Ascending aorta (tissue), 2 donors: ENCODE results near the gene ZNF627. TPM values are rescaled to one million over a fixed set of nuclear protein-coding genes. Genes with fewer than 3 reads are reported as not detected.

Experiments
- DNase-seq, 2 donors: peaks; one replicate each; pipeline ENCODE4 v3.0.0-alpha.2; 2019; ENCODE audit warnings: low spot score in 2 of 2
- H3K27ac ChIP-seq, 2 donors: fragments of 200-600 bp; sonication (generic); one replicate each; pipeline ENCODE4 v1.5.1; 2016 to 2017; ENCODE audit warnings: mild to moderate bottlenecking in 1 of 2
- H3K27me3 ChIP-seq: fragments of 200-600 bp; sonication (generic); one replicate; pipeline ENCODE4 v1.5.1; 2017
- H3K36me3 ChIP-seq, 2 donors: fragments of 200-600 bp; sonication (generic); one replicate each; pipeline ENCODE4 v1.5.1; 2016
- H3K4me1 ChIP-seq, 2 donors: fragments of 200-600 bp; sonication (generic); one replicate each; pipeline ENCODE4 v1.5.1; 2016 to 2017; ENCODE audit warnings: mild to moderate bottlenecking in 1 of 2
- H3K4me3 ChIP-seq, 2 donors: fragments of 200-600 bp; sonication (generic); one replicate each; pipeline ENCODE4 v1.5.1; 2016 to 2017; ENCODE audit warnings: mild to moderate bottlenecking in 1 of 2
- H3K9me3 ChIP-seq, 2 donors: fragments of 200-600 bp; sonication (generic); one replicate each; pipeline ENCODE4 v1.5.1; 2016
- CTCF ChIP-seq, 3 experiments: fragments of 200-600 bp in 2 of 3; fragments of 450-650 bp in 1 of 3; sonication (generic) in 2 of 3; IDR thresholded peaks; one replicate each; pipeline ENCODE4 v1.5.1; 2016 to 2019; ENCODE audit warnings: antibody characterized with exemption in 3 of 3, mild to moderate bottlenecking in 1 of 3, moderate library complexity in 1 of 3
- intact Hi-C: fragments of 100-400 bp; cut with DNase I; formaldehyde crosslinking; loops from one replicate; pipeline ENCODE4 v1.15.1; 2023
- total RNA-seq: library from RNA; depleted of rRNA; stranded (reverse); fragments of >200 nt; gene quantifications from one replicate; pipeline ENCODE4 v1.1.0, GENCODE V29; 2016

The ZNF627 gene
- total RNA-seq, 1 donor from 2014 or later = 7.6 TPM

- Histone ChIP-seq H3K4me3 (no peak overlapping the region), H3K4me1 (peaks cover 0 to 9% of the 10 kb centered on the region in 2 donors), H3K27me3 (no peaks in the 10 kb centered on the region), H3K9me3 (no peaks in the 10 kb centered on the region), H3K27ac (no peak overlapping the region), H3K36me3 (peaks cover 43 to 54% of the 10 kb centered on the region in 2 donors)
- intact Hi-C loops = no loop called here
- TF ChIP-seq CTCF (IDR thresholded peaks at IDR 0.05) = no peak
- no peak for DNase-seq
Observed at GRCh38 chr19:11552666-11553372, 44.5 kb upstream of the ZNF627 start.

- Histone ChIP-seq H3K36me3 (peaks cover 32 to 40% of the 10 kb centered on the region in 2 donors), H3K27ac (no peak overlapping the region), H3K4me3 (no peak overlapping the region), H3K4me1 (peaks cover 7 to 14% of the 10 kb centered on the region in 2 donors), H3K27me3 (no peaks in the 10 kb centered on the region), H3K9me3 (no peaks in the 10 kb centered on the region)
- no peak for TF ChIP-seq CTCF (IDR thresholded peaks at IDR 0.05)
- intact Hi-C loops = no loop called here
- no peak for DNase-seq
Observed at GRCh38 chr19:11554160-11554559, 43.1 kb upstream of the ZNF627 start.

DNA sequence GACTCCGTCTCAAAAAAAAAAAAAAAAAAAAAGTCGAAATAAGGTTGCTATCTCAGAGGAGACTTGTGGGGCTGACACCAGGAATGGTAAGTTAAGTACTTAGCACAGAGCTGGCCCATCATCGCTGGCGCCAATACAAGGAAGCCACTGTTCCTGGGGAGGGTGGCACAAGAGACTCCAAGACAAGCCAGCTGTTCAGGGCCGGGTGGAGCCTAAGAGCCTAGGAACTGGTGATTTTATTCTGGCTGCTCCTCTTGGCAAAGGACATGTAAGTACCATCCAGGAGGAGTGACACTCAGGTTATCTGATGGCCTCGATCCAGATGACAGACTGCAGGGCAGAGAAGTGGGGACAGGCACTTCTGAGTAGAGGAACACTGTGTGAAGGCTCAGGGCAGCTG, 42.0 kb upstream of the ZNF627 start:
- Histone ChIP-seq H3K36me3 (peaks cover 21 to 30% of the 10 kb centered on the region in 2 donors), H3K9me3 (no peaks in the 10 kb centered on the region), H3K4me3 (no peak overlapping the region), H3K4me1 (peaks cover 7 to 23% of the 10 kb centered on the region in 2 donors), H3K27me3 (no peaks in the 10 kb centered on the region), H3K27ac (no peak overlapping the region)
- intact Hi-C loops = no loop called here
- no peak for TF ChIP-seq CTCF (IDR thresholded peaks at IDR 0.05)
- DNase-seq = no peak

DNA sequence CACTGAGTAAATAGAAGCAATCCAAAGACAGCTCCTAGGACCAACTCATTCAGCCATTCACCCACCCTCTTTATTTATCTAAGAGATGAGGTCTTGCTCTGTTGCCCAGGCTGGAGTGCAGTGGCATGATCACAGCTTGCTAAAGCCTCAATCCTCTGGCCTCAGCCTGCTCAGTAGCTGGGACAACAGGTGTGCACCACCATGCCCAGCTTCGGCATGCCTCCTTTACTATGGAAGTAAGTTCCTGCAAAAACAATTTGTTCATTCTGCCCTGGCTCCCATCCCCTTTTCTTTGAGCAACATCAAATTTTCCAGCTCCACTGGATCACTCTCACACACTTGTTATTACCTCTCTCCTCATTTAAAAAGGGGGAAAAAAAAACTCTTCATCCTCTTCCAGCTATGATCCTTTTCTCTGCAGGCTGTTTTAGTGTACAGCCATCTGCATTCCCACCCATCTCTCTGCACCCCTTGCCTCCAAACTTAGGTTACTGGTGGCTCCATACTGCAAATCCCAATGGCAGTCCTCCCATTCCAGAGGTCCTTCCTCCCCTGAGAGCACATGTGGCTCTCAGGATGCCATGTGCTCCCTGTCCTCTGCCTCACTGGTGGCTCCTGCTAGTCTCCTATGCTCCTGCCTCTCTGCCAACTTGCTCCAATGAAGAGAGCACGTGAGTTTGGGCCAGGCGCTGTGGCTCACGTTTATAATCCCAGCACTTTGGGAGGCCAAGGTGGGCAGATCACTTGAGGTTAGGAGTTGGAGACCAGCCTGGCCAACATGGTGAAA, 40.5 kb upstream of the ZNF627 start:
- no peak overlapping the region for H3K27ac ChIP-seq
- H3K36me3 ChIP-seq = peaks cover 17 to 26% of the 10 kb centered on the region in 2 donors
- no peak overlapping the region for H3K4me3 ChIP-seq
- H3K9me3 ChIP-seq = no peaks in the 10 kb centered on the region
- intact Hi-C loops = no loop called here
- no peak for DNase-seq
- H3K4me1 ChIP-seq = peaks cover 7 to 25% of the 10 kb centered on the region in 2 donors
- no peak for TF ChIP-seq CTCF (IDR thresholded peaks at IDR 0.05)
- H3K27me3 ChIP-seq = no peaks in the 10 kb centered on the region

DNA sequence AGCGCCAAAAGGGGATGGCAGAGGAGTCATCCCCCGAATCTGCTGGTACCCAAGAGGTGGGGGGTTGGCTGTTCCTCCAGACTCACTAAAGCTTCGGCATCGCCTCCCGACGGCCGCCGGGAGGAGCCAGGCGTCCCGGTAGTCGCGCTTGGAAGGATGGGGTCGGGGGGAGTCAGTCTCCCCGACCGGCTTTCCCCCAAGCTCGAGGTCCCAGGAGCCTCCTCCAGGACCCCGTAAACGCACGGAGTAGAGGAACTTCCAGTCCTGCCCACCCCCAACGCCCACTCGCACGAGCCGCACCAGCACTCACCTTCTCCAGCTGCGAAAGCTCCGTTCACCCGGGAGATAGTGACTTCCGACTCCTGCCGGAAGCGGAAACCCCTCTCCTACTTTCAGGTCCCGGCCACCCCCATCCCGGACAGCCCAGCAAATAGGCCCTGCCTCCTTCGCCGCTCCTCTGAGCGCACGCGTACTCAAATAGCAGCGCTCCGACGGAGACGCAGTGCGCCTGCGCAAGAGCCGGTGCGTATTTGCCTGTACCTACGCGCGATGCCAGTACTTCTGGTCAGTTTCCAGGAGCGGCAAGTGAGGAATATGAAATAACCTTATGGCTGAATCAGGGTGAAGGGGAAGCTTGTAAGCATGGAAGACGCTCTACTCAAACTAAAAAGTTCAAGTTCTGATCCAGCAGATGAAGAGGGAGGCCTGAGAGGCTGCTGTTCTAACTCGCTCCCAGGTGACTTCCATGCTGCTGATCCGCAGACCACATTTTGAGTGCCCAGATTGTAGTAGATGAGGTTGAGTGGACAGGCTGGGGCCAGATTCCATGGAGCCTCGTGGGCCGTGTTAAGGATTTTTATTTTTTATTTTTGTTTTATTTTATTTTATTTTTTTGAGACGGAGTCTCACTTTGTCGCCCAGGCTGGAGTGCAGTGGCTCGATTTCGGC, 38.1 kb upstream of the ZNF627 start, which contains the start of gene ELOF1:
Gene ELOF1 (minus strand): TSS at position 350 of the 948 bp plus-strand sequence. CDS start 4,883 bp downstream, outside the sequence.
- Histone ChIP-seq H3K9me3 (no peaks in the 10 kb centered on the region), H3K4me3 (peak within 1 kb of the TSS; percentile 56 to 76), H3K36me3 (peaks cover 4 to 7% of the 10 kb centered on the region in 2 donors), H3K27me3 (no peaks in the 10 kb centered on the region), H3K4me1 (peaks cover 7 to 25% of the 10 kb centered on the region in 2 donors), H3K27ac (peak within 1 kb of the TSS; percentile 62 to 64)
- peak in 2 of 3 experiments; percentile 10 to 24 for TF ChIP-seq CTCF (IDR thresholded peaks at IDR 0.05)
- intact Hi-C loops = loop anchor here (1.0 to 2.0 kb wide), 2 partner anchors 18 to 31 kb away; no protein-coding TSS in a partner anchor
- peak; percentile 93 to 98 for DNase-seq
